LNCaP clone FGC (cell line): ENCODE results near the gene NTNG1.

Experiments
- DNase-seq: peaks from one replicate; pipeline ENCODE4 v3.0.0-alpha.2; 2011; ENCODE audit warnings: low read depth
- H3K4me3 ChIP-seq: 2 replicates; pipeline ENCODE4 v1.5.1; 2011; ENCODE audit warnings: mild to moderate bottlenecking, low read depth, low read length, control low read depth
- CTCF ChIP-seq: IDR thresholded peaks from 2 replicates; pipeline ENCODE4 v1.5.1; 2012; ENCODE audit warnings: mild to moderate bottlenecking; ENCODE audit not compliant: control insufficient read depth, insufficient read depth; ENCODE audit errors: extremely low read depth

The NTNG1 gene

GRCh38 chr1:107433635-107434360, 293.0 kb downstream of the NTNG1 start:
- DNase-seq = no peak
- TF ChIP-seq CTCF = no peak
- no peak overlapping the region for H3K4me3 ChIP-seq

- no peak for TF ChIP-seq CTCF
- no peak overlapping the region for H3K4me3 ChIP-seq
- DNase-seq = no peak
These were observed 293.5 kb downstream of the NTNG1 start for GRCh38 chr1:107434361-107434693.

GRCh38 chr1:107436552-107437241, 295.9 kb downstream of the NTNG1 start:
- no peak overlapping the region for H3K4me3 ChIP-seq
- no peak for DNase-seq
- TF ChIP-seq CTCF = no peak

- DNase-seq = no peak
- TF ChIP-seq CTCF = no peak
These were observed 298.7 kb downstream of the NTNG1 start for GRCh38 chr1:107439567-107439966.

GRCh38 chr1:107442551-107442950, 301.7 kb downstream of the NTNG1 start:
- no peak for TF ChIP-seq CTCF
- H3K4me3 ChIP-seq = no peak overlapping the region
- DNase-seq = no peak

More at GRCh38 chr1:107439567-107439966, 298.7 kb downstream of the NTNG1 start:
- no peak overlapping the region for H3K4me3 ChIP-seq

GRCh38 chr1:107443027-107443426, 302.2 kb downstream of the NTNG1 start:
- no peak for TF ChIP-seq CTCF
- no peak for DNase-seq
- no peak overlapping the region for H3K4me3 ChIP-seq
